HepG2 (cell line): ENCODE measurements around the gene CARMIL1. TPM values are rescaled to one million over a fixed set of nuclear protein-coding genes. Genes with fewer than 3 reads are reported as not detected.

Source experiments
- ATAC-seq: fragments of 200-7000 bp; cut with Tn5 transposase; 3 replicates; pipeline ENCODE4 v1.9.1; 2020; ENCODE audit warnings: mild to moderate bottlenecking, moderate library complexity
- BruUV-seq: library from RNA; stranded (reverse); fragments of 400-500 nt; replicated peaks from 2 replicates; lab custom pipeline; 2021; lab: Mats Ljungman, UMichigan
- CTCF ChIA-PET: fragments of 300-600 bp; formaldehyde crosslinking; extraction: SDS; loops from one replicate; lab custom pipeline; 2021; ENCODE audit warnings: low total read pairs, inconsistent platforms, low intra/inter-chr PET ratio; lab: Yijun Ruan, JAX
- POLR2A ChIA-PET: fragments of 350-600 bp; sonication (Branson Sonifier 250); formaldehyde crosslinking; loops from one replicate; lab custom pipeline; 2020; ENCODE audit warnings: antibody characterized with exemption, inconsistent platforms; lab: Yijun Ruan, JAX
- DNase-seq: peaks from one replicate; pipeline ENCODE4 v3.0.0-alpha.2; 2015; ENCODE audit warnings: low spot score
- FAIRE-seq: peaks from 3 replicates; lab custom pipeline; 2011; peaks lifted over from hg19 to GRCh38; lab: Jason Lieb, UNC
- H2AFZ ChIP-seq: one replicate; pipeline ENCODE4 v1.6.1; 2011; ENCODE audit warnings: low read length, inconsistent platforms
- H3K27ac ChIP-seq: fragments of 300-600 bp; 3 replicates; pipeline ENCODE4 v1.8.0; 2011; ENCODE audit warnings: mixed run types, mild to moderate bottlenecking, mixed read lengths, low read length, inconsistent platforms; ENCODE audit not compliant: insufficient read depth; ENCODE audit errors: extremely low read length
- H3K27me3 ChIP-seq, 2 experiments: fragments of 200-600 bp in 1 of 2; 2 replicates in 1 of 2; 3 replicates in 1 of 2; pipeline versions ENCODE4 v1.6.0 to v1.8.0; 2011; ENCODE audit warnings: low read length in 2 of 2, mild to moderate bottlenecking in 2 of 2, moderate library complexity in 2 of 2, inconsistent platforms in 1 of 2; ENCODE audit not compliant: insufficient read depth in 2 of 2, control insufficient read depth in 1 of 2
- H3K36me3 ChIP-seq, 2 experiments: fragments of 200-600 bp in 1 of 2; replicated peaks in 1 of 2; 2 replicates in 1 of 2; 3 replicates in 1 of 2; pipeline versions ENCODE4 v1.5.1 to v1.8.0; 2011; ENCODE audit warnings: low read length in 2 of 2, inconsistent platforms in 1 of 2; ENCODE audit not compliant: insufficient read depth in 2 of 2, control insufficient read depth in 1 of 2
- H3K4me1 ChIP-seq: 2 replicates; pipeline ENCODE4 v1.5.1; 2012; ENCODE audit warnings: low read length, inconsistent platforms; ENCODE audit not compliant: insufficient read depth
- H3K4me2 ChIP-seq: 2 replicates; pipeline ENCODE4 v1.6.0; 2011; ENCODE audit warnings: low read depth, low read length, inconsistent platforms
- H3K4me3 ChIP-seq, 3 experiments: fragments of 200-600 bp in 1 of 3; sonication (generic), shearing (Covaris generic) in 1 of 3; replicated peaks in 1 of 3; 2 replicates each; pipeline ENCODE4 v1.5.1; 2011 to 2016; ENCODE audit warnings: low read length in 3 of 3, inconsistent platforms in 2 of 3, low read depth in 2 of 3, mild to moderate bottlenecking in 2 of 3, control low read depth in 1 of 3, mixed read lengths in 1 of 3; ENCODE audit not compliant: insufficient read depth in 1 of 3
- H3K79me2 ChIP-seq: one replicate; pipeline ENCODE4 v1.6.1; 2011; ENCODE audit warnings: low read length, inconsistent platforms; ENCODE audit not compliant: insufficient read depth
- H3K9ac ChIP-seq: 2 replicates; pipeline ENCODE4 v1.6.0; 2011; ENCODE audit warnings: mild to moderate bottlenecking, low read depth, low read length, inconsistent platforms; ENCODE audit not compliant: insufficient read depth
- H3K9me3 ChIP-seq: 2 replicates; pipeline ENCODE4 v1.5.1; 2012; ENCODE audit warnings: mild to moderate bottlenecking, low read length
- H4K20me1 ChIP-seq: 2 replicates; pipeline ENCODE4 v1.6.0; 2011; ENCODE audit warnings: inconsistent platforms, mild to moderate bottlenecking, low read length, moderate library complexity; ENCODE audit not compliant: insufficient read depth
- BHLHE40 ChIP-seq: IDR thresholded peaks from 2 replicates; pipeline ENCODE4 v1.6.1; 2011; ENCODE audit warnings: low read length, improper control_type of control experiment
- HNF1A ChIP-seq, 2 experiments: sonication (generic) in 1 of 2; formaldehyde crosslinking in 1 of 2; IDR thresholded peaks; 2 replicates each; pipeline versions ENCODE4 v1.4.0 to v1.6.1; 2016 to 2020; ENCODE audit warnings: borderline replicate concordance in 1 of 2, low read depth in 1 of 2, mild to moderate bottlenecking in 1 of 2, missing genetic modification reagents in 1 of 2
- KAT7 ChIP-seq: IDR thresholded peaks from 2 replicates; pipeline ENCODE4 v1.6.1; 2018; ENCODE audit warnings: borderline replicate concordance, missing compliant biosample characterization
- PBX3 ChIP-seq: sonication (generic); formaldehyde crosslinking; IDR thresholded peaks from 2 replicates; pipeline ENCODE4 v1.8.1; 2023; ENCODE audit warnings: missing genetic modification reagents, inconsistent platforms, borderline replicate concordance
- SIX1 ChIP-seq: sonication (generic); formaldehyde crosslinking; IDR thresholded peaks from 2 replicates; pipeline ENCODE4 v1.4.0; 2020; ENCODE audit warnings: missing genetic modification reagents, borderline replicate concordance
- TRIM22 ChIP-seq: fragments of 450-650 bp; IDR thresholded peaks from 2 replicates; pipeline ENCODE4 v1.6.1; 2017
- WGBS: methylation state at CpG from one replicate; pipeline ENCODE4 v1.1.6; 2017; ENCODE audit warnings: low lambda C conversion rate; 5-methylcytosine and 5-hydroxymethylcytosine counted together
- in situ Hi-C: cut with HindIII; loops from 2 replicates; pipeline ENCODE4 v1.10.0; 2017; ENCODE audit warnings: low pct_unique_long_range_greater_than_20kb; ENCODE audit not compliant: extremely low pct_ligation_motif_present
- intact Hi-C: fragments of 100-400 bp; cut with micrococcal nuclease; formaldehyde crosslinking; loops from one replicate; pipeline ENCODE4 v1.10.0; 2022; ENCODE audit not compliant: unreplicated experiment
- polyA plus RNA-seq, 8 experiments: library from polyadenylated mRNA; depleted of rRNA in 3 of 8; stranded (reverse) in 7 of 8; unstranded in 1 of 8; fragments of >200 nt; fragmentation: Illumina TruSeq in 4 of 8; extraction: Trizol in 4 of 8; gene quantifications; 2 replicates each; pipeline versions ENCODE4 v1.2.1 to v1.2.3, GENCODE V29; 2011 to 2016; ENCODE audit warnings: low read depth in 4 of 8, missing spikeins in 1 of 8, mixed read lengths in 1 of 8; ENCODE audit not compliant: insufficient read depth in 1 of 8
- total RNA-seq, 5 experiments: library from RNA; depleted of rRNA; stranded (reverse); fragments of >200 nt; fragmentation: Illumina TruSeq; extraction: Trizol; gene quantifications; 2 replicates each; pipeline ENCODE4 v1.2.3, GENCODE V29; 2016; ENCODE audit warnings: low read depth in 1 of 5

CARMIL1 gene
- total and polyA plus RNA-seq, 2 of the 13 experiments (the other 11 are each of a cell fraction or from before 2014, with no cell fraction given), result 1.8 to 2.6 TPM

GRCh38 chr6:25582101-25582500, 302.9 kb downstream of the CARMIL1 start:
- TF ChIP-seq TRIM22, result no peak
- TF ChIP-seq PBX3, result no peak
- no peak for TF ChIP-seq BHLHE40
- no peak for TF ChIP-seq HNF1A (IDR thresholded peaks at IDR 0.05; ENCODE audit: low read depth)
- no peak for TF ChIP-seq HNF1A (CRISPR knock-in tag; IDR thresholded peaks at IDR 0.05; ENCODE audit: borderline replicate concordance)
- no peak for TF ChIP-seq KAT7 (CRISPR knock-in tag)
- no peak for TF ChIP-seq SIX1 (CRISPR knock-in tag)
- TF ChIP-seq, all 625 proteins: peak for 0
- Histone ChIP-seq H2AFZ (no peak overlapping the region), H3K79me2 (no peaks in the 10 kb centered on the region), H3K4me2 (no peak overlapping the region), H3K4me3 (no peak overlapping the region), H3K9ac (no peak overlapping the region), H3K4me1 (0 out of 2 replicates have a peak, but pooled peaks cover 8% of the 10 kb centered on the region), H4K20me1 (no peaks in the 10 kb centered on the region), H3K27me3 (no peaks in the 10 kb centered on the region), H3K9me3 (no peaks in the 10 kb centered on the region), H3K36me3 (no peaks in the 10 kb centered on the region), H3K27ac (no peak overlapping the region)
- 69% methylated on average over 4 of the region's 4 CpGs for WGBS
- DNase-seq, result no peak
- ATAC-seq, result no peak
- in situ Hi-C loops (no loop called here), intact Hi-C loops (no loop called here)
- BruUV-seq, result no TSS peak
- no peak for FAIRE-seq
- ChIA-PET POLR2A (no interaction called here), CTCF (no interaction called here)
